Skeletal muscle tissue (tissue), 4 donors: ENCODE results near the gene FRMD4A. TPM values are rescaled to one million over a fixed set of nuclear protein-coding genes. Genes with fewer than 3 reads are reported as not detected.

Source experiments
- H3K27ac ChIP-seq: one replicate; pipeline ENCODE4 v1.7.0; 2013; ENCODE audit warnings: mild to moderate bottlenecking, low read depth, low read length, inconsistent platforms
- H3K27me3 ChIP-seq, 3 donors: one replicate each; pipeline ENCODE4 v1.7.0; 2013; ENCODE audit warnings: low read length in 3 of 3; ENCODE audit not compliant: control insufficient read depth in 3 of 3, insufficient read depth in 3 of 3
- H3K36me3 ChIP-seq, 3 donors: one replicate each; pipeline ENCODE4 v1.7.0; 2013; ENCODE audit warnings: low read length in 3 of 3; ENCODE audit not compliant: control insufficient read depth in 3 of 3, insufficient read depth in 3 of 3
- H3K4me1 ChIP-seq, 3 donors: one replicate each; pipeline ENCODE4 v1.7.0; 2013; ENCODE audit warnings: low read length in 3 of 3, mild to moderate bottlenecking in 3 of 3; ENCODE audit not compliant: control insufficient read depth in 3 of 3, insufficient read depth in 3 of 3
- H3K4me3 ChIP-seq, 3 donors: one replicate each; pipeline ENCODE4 v1.7.0; 2013; ENCODE audit warnings: low read length in 3 of 3
- H3K9ac ChIP-seq, 3 donors: one replicate each; pipeline ENCODE4 v1.7.0; 2013; ENCODE audit warnings: low read length in 3 of 3, mild to moderate bottlenecking in 3 of 3, moderate library complexity in 2 of 3, low read depth in 1 of 3
- H3K9me3 ChIP-seq, 3 donors: one replicate each; pipeline ENCODE4 v1.7.0; 2013; ENCODE audit warnings: low read length in 3 of 3; ENCODE audit not compliant: control insufficient read depth in 3 of 3
- total RNA-seq: library from RNA; depleted of rRNA; stranded (reverse); fragments of >200 nt; gene quantifications from one replicate; pipeline ENCODE4 v1.2.3, GENCODE V29; 2014
- donor health status: Osteomylitis.

Gene FRMD4A
- total RNA-seq, 1 donor from 2014 or later = 19.3 TPM

DNA sequence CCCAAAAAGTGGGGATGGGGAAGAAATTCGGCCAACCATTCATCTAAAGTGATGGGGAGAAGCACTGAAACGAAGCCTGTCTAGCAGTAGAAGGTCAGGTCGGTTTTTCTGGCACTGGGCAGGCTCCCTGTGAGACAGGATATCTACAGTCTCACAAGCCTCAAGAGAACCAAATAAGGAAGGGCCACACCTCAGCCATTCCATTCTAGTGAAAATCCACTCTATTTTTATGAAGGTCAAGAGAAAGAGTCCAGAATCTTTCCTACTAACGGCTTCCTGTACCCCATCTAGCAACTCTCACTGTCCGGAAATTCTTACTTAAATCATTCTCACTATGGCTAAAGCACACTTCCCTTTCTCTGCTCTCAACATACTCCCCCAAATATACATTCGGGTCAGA lies 476.9 kb downstream of the FRMD4A start:
- peaks cover 0 to 17% (median 9%) of the 10 kb centered on the region in 3 donors for H3K4me1 ChIP-seq

DNA sequence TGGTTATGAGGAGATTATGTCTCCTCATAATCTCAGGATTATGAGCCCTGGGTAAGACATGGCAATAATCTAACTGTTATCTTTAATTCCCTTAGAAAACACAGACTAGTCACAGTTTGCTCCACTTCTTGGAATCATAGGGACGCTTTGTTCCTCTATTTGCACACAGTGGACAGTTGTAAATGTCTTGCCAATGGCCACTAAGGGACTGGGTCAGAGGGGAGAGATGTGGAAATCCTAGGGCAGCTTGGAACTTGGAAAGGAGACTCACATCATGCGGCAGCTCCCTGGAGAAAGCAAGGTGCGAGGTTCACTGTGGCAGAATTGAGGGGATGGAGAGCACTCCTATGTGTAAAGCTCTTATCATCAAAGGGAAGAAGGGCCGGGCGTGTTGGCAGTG lies 477.9 kb downstream of the FRMD4A start:
- Histone ChIP-seq H3K9me3 (no peaks in the 10 kb centered on the region), H3K4me3 (no peak overlapping the region), H3K36me3 (no peaks in the 10 kb centered on the region), H3K4me1 (peaks cover 0 to 20% (median 11%) of the 10 kb centered on the region in 3 donors), H3K9ac (no peak overlapping the region), H3K27ac (no peak overlapping the region), H3K27me3 (no peaks in the 10 kb centered on the region)

More for the DNA sequence above, 476.9 kb downstream of the FRMD4A start:
- peak overlapping the region; percentile 30 for H3K27ac ChIP-seq
- no peak overlapping the region for H3K4me3 ChIP-seq
- no peaks in the 10 kb centered on the region for H3K36me3 ChIP-seq
- H3K9me3 ChIP-seq = no peaks in the 10 kb centered on the region
- no peaks in the 10 kb centered on the region for H3K27me3 ChIP-seq
- H3K9ac ChIP-seq = no peak overlapping the region

DNA sequence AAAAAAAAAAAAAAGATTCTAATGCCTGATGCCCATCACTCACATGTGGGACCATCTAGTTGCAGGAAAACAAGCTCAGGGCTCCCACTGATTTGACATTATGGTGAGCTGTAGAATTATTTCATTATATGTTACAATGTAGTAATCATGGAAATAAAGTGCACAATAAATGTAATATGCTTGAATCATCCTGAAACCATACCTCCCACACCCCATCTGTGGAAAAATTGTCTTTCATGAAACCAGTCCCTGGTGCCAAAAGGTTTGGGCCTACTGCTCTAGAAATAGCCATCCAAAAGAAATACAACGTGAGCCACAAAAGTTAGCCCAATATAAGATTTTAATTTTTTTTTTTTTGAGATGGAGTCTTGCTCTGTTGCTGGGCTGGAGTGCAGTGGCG lies 478.8 kb downstream of the FRMD4A start:
- no peaks in the 10 kb centered on the region for H3K9me3 ChIP-seq
- no peak overlapping the region for H3K4me3 ChIP-seq
- H3K27me3 ChIP-seq = no peaks in the 10 kb centered on the region
- H3K27ac ChIP-seq = no peak overlapping the region
- no peak overlapping the region for H3K9ac ChIP-seq
- H3K4me1 ChIP-seq = peaks cover 4 to 27% (median 17%) of the 10 kb centered on the region in 3 donors
- H3K36me3 ChIP-seq = no peaks in the 10 kb centered on the region

DNA sequence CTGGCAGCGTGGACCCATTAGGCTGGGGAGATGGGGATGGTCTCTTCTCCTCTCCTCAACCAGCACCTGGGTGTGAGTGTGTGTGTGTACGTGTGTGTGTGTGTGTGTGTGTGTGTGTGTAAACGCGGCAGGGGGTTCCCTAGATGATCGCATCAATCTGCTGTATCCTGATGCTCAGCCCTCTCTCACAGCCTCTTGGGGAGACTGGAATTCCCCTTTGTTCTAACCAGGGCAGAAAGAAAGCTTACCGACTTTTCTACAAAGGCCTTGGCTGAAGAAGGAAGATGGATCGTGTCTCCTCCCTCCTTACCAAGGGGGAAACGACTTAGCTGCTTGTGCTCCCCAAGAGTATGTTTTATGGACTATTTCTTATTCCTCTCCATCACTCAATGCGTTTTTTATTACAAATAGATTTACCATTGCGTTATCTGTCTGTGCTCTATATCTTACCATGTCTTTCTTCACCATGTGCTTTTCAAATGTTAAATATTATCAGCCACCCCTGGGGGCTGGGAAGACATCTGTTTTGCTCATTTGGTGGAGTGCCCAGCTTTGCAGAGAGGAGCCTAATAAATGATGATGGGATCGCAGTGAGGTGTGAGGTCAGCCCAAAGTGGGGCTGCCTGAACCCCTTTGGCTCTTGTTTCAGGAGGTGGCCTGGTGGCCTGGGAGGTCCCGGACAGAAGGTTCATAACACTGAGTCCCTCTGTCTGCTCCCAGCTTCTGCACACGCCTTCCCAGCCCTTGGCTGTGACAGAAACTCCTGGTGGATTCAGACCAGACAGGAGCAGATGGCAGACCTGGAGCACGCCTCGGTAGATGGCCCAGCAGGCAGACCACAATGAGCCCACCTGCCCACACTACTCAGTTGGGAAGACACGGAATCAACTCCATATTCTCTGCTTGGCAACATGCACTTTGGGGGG lies 481.9 kb downstream of the FRMD4A start:
- no peak overlapping the region for H3K27ac ChIP-seq

DNA sequence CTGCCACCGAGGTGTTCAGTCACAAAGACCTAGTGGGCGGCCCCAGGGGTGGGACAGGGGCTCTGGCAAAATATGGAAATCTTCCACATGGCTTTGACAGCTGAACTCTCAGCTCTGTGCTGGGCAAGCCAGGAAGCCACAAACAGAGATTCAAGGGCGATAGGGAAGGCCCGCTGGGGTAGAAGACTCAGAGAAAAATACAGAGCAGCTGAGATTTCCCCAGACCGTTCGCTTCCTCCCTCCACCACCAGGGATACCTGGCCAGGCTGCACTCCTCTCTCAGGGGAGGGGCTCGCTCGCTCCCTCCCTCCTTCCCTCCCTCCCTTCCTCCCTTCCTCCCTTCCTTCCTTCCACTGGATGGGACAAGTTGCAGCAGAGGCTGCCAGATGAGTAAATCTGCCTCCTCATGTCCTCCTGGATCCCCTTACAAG lies 483.5 kb downstream of the FRMD4A start:
- Histone ChIP-seq H3K4me1 (peaks cover 4 to 18% (median 13%) of the 10 kb centered on the region in 3 donors), H3K9me3 (no peaks in the 10 kb centered on the region), H3K27me3 (no peaks in the 10 kb centered on the region), H3K4me3 (no peak overlapping the region), H3K36me3 (no peaks in the 10 kb centered on the region), H3K9ac (no peak overlapping the region), H3K27ac (no peak overlapping the region)

More for the DNA sequence above, 481.9 kb downstream of the FRMD4A start:
- H3K4me1 ChIP-seq = peaks cover 4 to 23% (median 17%) of the 10 kb centered on the region in 3 donors
- H3K36me3 ChIP-seq = no peaks in the 10 kb centered on the region
- no peak overlapping the region for H3K4me3 ChIP-seq
- no peaks in the 10 kb centered on the region for H3K27me3 ChIP-seq
- H3K9me3 ChIP-seq = no peaks in the 10 kb centered on the region
- H3K9ac ChIP-seq = no peak overlapping the region

DNA sequence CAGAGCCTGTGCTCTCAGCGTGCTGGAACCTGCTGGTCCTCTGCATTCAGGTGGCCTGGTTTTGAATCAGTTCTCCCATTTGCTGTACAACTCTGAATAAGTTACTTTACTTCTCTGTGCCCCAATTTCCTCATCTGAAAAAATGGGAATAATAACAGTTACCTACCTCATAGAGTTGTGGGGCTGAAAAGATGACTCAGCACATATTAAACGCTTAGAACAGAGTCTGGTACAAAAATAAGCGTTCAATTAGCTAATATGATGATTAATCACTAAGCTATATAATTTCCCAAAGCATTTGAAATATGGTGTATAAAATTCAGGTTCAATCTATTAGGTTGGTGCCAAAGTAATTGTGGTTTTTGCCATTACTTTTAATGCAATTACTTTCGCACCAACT lies 484.8 kb downstream of the FRMD4A start:
- H3K27me3 ChIP-seq = no peaks in the 10 kb centered on the region
- peaks cover 4 to 18% (median 13%) of the 10 kb centered on the region in 3 donors for H3K4me1 ChIP-seq
- H3K36me3 ChIP-seq = no peaks in the 10 kb centered on the region
- no peak overlapping the region for H3K9ac ChIP-seq
- H3K9me3 ChIP-seq = no peaks in the 10 kb centered on the region
- H3K27ac ChIP-seq = no peak overlapping the region
- no peak overlapping the region for H3K4me3 ChIP-seq

DNA sequence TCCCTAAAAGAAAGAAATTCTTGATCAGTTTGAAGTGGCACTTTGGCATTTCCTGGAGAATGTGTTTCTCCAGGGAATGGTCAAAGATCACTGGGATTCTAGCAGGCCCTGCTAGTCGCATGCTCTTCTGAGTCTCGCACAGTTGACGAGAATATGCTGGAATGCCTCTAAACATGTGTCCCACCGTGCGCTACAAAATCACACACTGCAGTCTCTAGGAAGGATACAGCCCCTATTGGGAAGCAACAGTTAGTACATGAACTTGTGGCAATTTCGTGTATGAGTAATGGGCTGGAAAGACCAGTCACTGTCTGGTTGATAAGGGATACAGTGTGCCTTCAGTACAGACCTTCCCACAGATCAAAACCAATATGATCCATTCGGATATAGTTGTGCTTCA lies 486.1 kb downstream of the FRMD4A start:
- Histone ChIP-seq H3K9ac (no peak overlapping the region), H3K4me1 (peaks cover 11 to 25% (median 21%) of the 10 kb centered on the region in 3 donors), H3K36me3 (no peaks in the 10 kb centered on the region), H3K27me3 (no peaks in the 10 kb centered on the region), H3K27ac (no peak overlapping the region), H3K4me3 (no peak overlapping the region), H3K9me3 (no peaks in the 10 kb centered on the region)

DNA sequence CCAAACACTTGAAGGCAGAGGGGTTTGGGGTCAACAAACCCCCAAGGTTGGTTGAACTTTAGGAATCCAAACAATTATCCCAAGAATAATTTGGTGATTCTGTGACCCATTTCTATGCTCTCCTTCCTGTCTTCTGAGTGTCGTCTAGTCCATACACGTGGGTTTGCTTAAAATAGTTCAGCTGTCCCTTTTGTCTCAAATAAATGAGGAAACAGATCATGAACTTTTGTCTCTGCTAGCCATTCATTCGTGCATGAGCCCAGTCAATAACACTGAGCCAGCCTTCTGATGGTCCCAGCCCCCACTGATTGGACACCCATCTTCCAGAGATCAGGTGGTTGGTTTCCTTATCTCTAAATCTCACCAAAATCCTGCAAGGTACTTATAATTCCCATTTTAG lies 488.6 kb downstream of the FRMD4A start:
- Histone ChIP-seq H3K27ac (no peak overlapping the region), H3K9me3 (no peaks in the 10 kb centered on the region), H3K4me3 (no peak overlapping the region), H3K36me3 (no peaks in the 10 kb centered on the region), H3K9ac (no peak overlapping the region), H3K4me1 (peaks cover 15 to 24% (median 17%) of the 10 kb centered on the region in 3 donors), H3K27me3 (no peaks in the 10 kb centered on the region)

DNA sequence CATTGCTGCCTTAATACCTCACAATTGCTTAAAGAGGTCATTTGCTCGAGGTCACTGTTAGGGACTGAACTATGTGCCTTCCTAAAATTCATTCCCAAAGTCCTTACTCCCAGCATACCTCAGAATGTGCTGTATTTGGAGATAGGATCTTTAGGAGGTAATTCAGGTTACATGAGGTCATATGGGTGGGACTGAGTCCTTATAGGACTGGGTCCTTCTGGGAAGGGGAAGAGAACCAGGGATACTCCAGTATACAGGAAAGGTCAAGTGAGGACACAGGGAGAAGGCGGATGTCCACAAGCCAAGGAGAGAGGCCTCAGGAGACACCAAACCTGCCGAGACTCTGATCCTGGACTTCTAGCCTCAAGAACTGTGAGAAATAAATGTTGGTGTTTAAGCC lies 490.7 kb downstream of the FRMD4A start:
- Histone ChIP-seq H3K27me3 (no peaks in the 10 kb centered on the region), H3K9me3 (no peaks in the 10 kb centered on the region), H3K36me3 (no peaks in the 10 kb centered on the region), H3K4me3 (peak overlapping the region in 1 of 3 donors; percentile 39), H3K27ac (no peak overlapping the region), H3K4me1 (peaks cover 16 to 30% (median 25%) of the 10 kb centered on the region in 3 donors), H3K9ac (no peak overlapping the region)

DNA sequence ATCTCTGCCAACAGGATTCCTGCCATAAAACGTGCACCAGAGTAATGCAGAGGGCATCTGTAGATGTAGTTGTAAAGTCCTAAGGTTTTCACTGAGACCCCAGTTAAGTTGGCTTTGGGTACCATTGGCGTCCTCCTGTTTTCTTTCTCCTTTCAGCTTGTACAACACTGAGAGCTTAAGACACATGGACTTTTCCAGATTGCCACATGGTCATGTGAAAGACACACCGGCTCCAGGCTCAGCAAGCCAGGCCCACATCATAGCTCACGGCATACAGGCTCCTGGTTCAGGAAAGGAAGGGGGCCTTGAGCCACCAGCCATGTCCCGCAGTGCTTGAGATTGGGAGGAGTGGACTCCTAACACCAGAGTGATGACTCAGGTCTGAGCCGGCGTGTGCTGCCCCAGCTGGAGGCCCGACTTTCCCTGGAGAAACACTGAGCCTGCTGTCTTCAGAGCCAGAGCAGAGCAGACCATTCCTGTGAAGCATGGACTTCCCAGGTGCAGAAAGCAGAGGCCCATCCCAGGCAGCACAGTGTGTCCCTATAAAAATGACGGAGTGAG lies 491.2 kb downstream of the FRMD4A start:
- Histone ChIP-seq H3K9ac (no peak overlapping the region), H3K36me3 (no peaks in the 10 kb centered on the region), H3K27me3 (no peaks in the 10 kb centered on the region), H3K9me3 (no peaks in the 10 kb centered on the region), H3K4me3 (no peak overlapping the region), H3K27ac (peak overlapping the region; percentile 47), H3K4me1 (peaks cover 19 to 32% (median 30%) of the 10 kb centered on the region in 3 donors)
